HG03342 (cell line): ENCODE data around the gene ANKIB1.
"Not testable (repeated sequence)": the region's sequence is repeated elsewhere in the genome, so short reads cannot be mapped to it uniquely, and the experiment has no call there.

ENCODE experiments used
- ATAC-seq: cut with Tn5 transposase; IDR thresholded peaks from one replicate; pipeline ENCODE4 v1.9.1; 2021; ENCODE audit warnings: mild to moderate bottlenecking, moderate library complexity; ENCODE audit not compliant: unreplicated experiment

Gene ANKIB1

GRCh38 chr7:92402920-92403759, 157.4 kb downstream of the ANKIB1 start:
- ATAC-seq = no peak

- no peak for ATAC-seq
Observed at GRCh38 chr7:92403760-92404074, 157.9 kb downstream of the ANKIB1 start.

GRCh38 chr7:92404170-92404614, 158.4 kb downstream of the ANKIB1 start:
- ATAC-seq = no peak

- ATAC-seq = no peak
Observed at GRCh38 chr7:92409357-92409756, 163.6 kb downstream of the ANKIB1 start.

- not testable (repeated sequence) for ATAC-seq
Observed at GRCh38 chr7:92410162-92410561, 164.4 kb downstream of the ANKIB1 start.

GRCh38 chr7:92412745-92413144, 167.0 kb downstream of the ANKIB1 start:
- no peak for ATAC-seq

GRCh38 chr7:92413550-92413949, 167.8 kb downstream of the ANKIB1 start:
- no peak for ATAC-seq

GRCh38 chr7:92415225-92415624, 169.5 kb downstream of the ANKIB1 start:
- no peak for ATAC-seq

- ATAC-seq = no peak
Observed at GRCh38 chr7:92417913-92418312, 172.1 kb downstream of the ANKIB1 start.

GRCh38 chr7:92421676-92422435, 176.1 kb downstream of the ANKIB1 start:
- ATAC-seq = no peak

GRCh38 chr7:92422926-92423325, 177.2 kb downstream of the ANKIB1 start:
- ATAC-seq = no peak

- no peak for ATAC-seq
Observed at GRCh38 chr7:92423710-92424131, 177.9 kb downstream of the ANKIB1 start.

GRCh38 chr7:92425311-92425947, 179.7 kb downstream of the ANKIB1 start:
- no peak for ATAC-seq

- ATAC-seq = no peak
Observed at GRCh38 chr7:92427193-92427592, 181.4 kb downstream of the ANKIB1 start.

GRCh38 chr7:92432299-92432946, 186.6 kb downstream of the ANKIB1 start:
- no peak for ATAC-seq

- no peak for ATAC-seq
Observed at GRCh38 chr7:92433019-92433418, 187.2 kb downstream of the ANKIB1 start.

- ATAC-seq = no peak
Observed at GRCh38 chr7:92435542-92435941, 189.8 kb downstream of the ANKIB1 start.

- ATAC-seq = no peak
Observed at GRCh38 chr7:92436612-92437445, 191.1 kb downstream of the ANKIB1 start.

- ATAC-seq = no peak
Observed at GRCh38 chr7:92437956-92438491, 192.2 kb downstream of the ANKIB1 start.

- not testable (repeated sequence) for ATAC-seq
Observed at GRCh38 chr7:92442720-92443119, 196.9 kb downstream of the ANKIB1 start.
